MCF 10A (cell line): ENCODE data around the gene BCAS1. TPM values are rescaled to one million over a fixed set of nuclear protein-coding genes. Genes with fewer than 3 reads are reported as not detected.

Experiments
- BruUV-seq: library from RNA; stranded (reverse); fragments of 400-500 nt; replicated peaks from 2 replicates; lab custom pipeline; 2021; lab: Mats Ljungman, UMichigan
- CTCF ChIA-PET: fragments of 300-600 bp; sonication (Branson Sonifier 250); formaldehyde crosslinking; extraction: SDS; loops from one replicate; lab custom pipeline; 2021; ENCODE audit warnings: antibody characterized with exemption, inconsistent platforms; lab: Yijun Ruan, JAX
- POLR2A ChIA-PET: fragments of 300-600, 350-650 bp; sonication (Branson Sonifier 250); formaldehyde crosslinking; extraction: SDS; loops from one replicate; lab custom pipeline; 2020; ENCODE audit warnings: antibody characterized with exemption, inconsistent platforms; lab: Yijun Ruan, JAX
- DNase-seq: peaks from one replicate; pipeline ENCODE4 v3.0.0-alpha.2; 2018; ENCODE audit not compliant: unreplicated experiment
- H3K27ac Mint-ChIP-seq: one replicate; pipeline ENCODE4 v1.8.0; 2022; ENCODE audit warnings: mild to moderate bottlenecking, low read depth, mixed read lengths; ENCODE audit not compliant: unreplicated experiment
- H3K27me3 Mint-ChIP-seq: one replicate; pipeline ENCODE4 v1.8.0; 2022; ENCODE audit warnings: mixed read lengths; ENCODE audit not compliant: insufficient read depth, unreplicated experiment
- H3K36me3 Mint-ChIP-seq: one replicate; pipeline ENCODE4 v1.8.0; 2022; ENCODE audit warnings: mild to moderate bottlenecking, moderate library complexity, mixed read lengths; ENCODE audit not compliant: insufficient read depth, unreplicated experiment
- H3K4me1 Mint-ChIP-seq: one replicate; pipeline ENCODE4 v1.8.0; 2022; ENCODE audit warnings: mixed read lengths; ENCODE audit not compliant: insufficient read depth, unreplicated experiment
- H3K4me3 Mint-ChIP-seq: one replicate; pipeline ENCODE4 v1.8.0; 2022; ENCODE audit warnings: mild to moderate bottlenecking, moderate library complexity, mixed read lengths; ENCODE audit not compliant: unreplicated experiment
- H3K9me3 Mint-ChIP-seq: one replicate; pipeline ENCODE4 v1.8.0; 2022; ENCODE audit warnings: mixed read lengths; ENCODE audit not compliant: unreplicated experiment
- intact Hi-C: fragments of 100-400 bp; cut with micrococcal nuclease; formaldehyde crosslinking; loops from 2 replicates; pipeline ENCODE4 v1.14.1; 2022
- total RNA-seq: library from RNA; stranded (reverse); gene quantifications from 2 replicates; pipeline ENCODE4 v1.2.3, GENCODE V29; 2022
- TF ChIP-seq, protein P1 (sequence below): fragments of 200-600 bp; IDR thresholded peaks from one replicate; pipeline ENCODE4 v1.8.0; 2022; ENCODE audit warnings: antibody characterized with exemption, mild to moderate bottlenecking; ENCODE audit not compliant: unreplicated experiment

The BCAS1 gene
- total RNA-seq, 1 experiment from 2014 or later, result not detected

DNA sequence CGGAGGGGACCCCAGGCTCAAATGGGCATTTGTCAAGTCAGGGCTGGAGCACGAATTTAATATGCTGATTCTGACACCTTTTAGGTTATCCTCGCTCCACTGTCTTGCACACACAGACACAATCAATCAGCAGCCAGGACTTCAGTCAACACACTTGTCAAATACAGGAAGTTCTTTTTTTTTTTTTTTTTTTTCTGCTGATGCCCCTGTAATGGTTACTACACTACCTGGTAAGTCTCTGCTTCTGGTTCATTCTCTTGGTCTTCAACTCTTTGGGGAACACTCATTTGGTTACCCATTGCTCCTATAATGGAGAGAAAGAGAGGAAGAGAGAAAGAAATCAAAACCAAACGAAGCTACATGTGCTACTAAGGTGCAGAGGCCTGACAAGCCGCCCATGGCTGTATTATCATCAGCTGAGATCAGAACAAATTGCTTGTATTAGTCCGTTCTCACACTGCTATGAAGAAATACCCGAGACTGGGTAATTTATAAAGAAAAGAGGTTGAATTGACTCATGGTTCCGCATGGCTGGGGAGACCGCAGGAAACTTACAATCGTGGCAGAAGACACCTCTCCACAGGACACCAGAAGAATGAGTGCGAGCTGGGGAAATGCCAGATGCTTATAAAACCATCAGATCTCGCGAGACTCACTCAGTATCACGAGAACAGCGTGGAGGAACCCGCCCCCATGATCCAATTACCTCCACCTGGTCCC, 11.8 kb downstream of the BCAS1 start:
- ChIA-PET CTCF (interaction anchor here (0.7 to 1.7 kb wide), 3 partner anchors 38 to 476 kb away, joined by 3 to 6 read pairs (median 3); no protein-coding TSS in a partner anchor), POLR2A (interaction anchor here (0.6 to 1.2 kb wide), 3 partner anchors 13 to 143 kb away, joined by 3 to 5 read pairs (median 3); no protein-coding TSS in a partner anchor)
- Mint-ChIP-seq H3K9me3 (no peaks in the 10 kb centered on the region), H3K4me3 (no peak overlapping the region), H3K27ac (no peak overlapping the region), H3K4me1 (peaks cover 15% of the 10 kb centered on the region), H3K36me3 (no peaks in the 10 kb centered on the region), H3K27me3 (no peaks in the 10 kb centered on the region)
- no peak for DNase-seq
- TF ChIP-seq, protein P1, sequence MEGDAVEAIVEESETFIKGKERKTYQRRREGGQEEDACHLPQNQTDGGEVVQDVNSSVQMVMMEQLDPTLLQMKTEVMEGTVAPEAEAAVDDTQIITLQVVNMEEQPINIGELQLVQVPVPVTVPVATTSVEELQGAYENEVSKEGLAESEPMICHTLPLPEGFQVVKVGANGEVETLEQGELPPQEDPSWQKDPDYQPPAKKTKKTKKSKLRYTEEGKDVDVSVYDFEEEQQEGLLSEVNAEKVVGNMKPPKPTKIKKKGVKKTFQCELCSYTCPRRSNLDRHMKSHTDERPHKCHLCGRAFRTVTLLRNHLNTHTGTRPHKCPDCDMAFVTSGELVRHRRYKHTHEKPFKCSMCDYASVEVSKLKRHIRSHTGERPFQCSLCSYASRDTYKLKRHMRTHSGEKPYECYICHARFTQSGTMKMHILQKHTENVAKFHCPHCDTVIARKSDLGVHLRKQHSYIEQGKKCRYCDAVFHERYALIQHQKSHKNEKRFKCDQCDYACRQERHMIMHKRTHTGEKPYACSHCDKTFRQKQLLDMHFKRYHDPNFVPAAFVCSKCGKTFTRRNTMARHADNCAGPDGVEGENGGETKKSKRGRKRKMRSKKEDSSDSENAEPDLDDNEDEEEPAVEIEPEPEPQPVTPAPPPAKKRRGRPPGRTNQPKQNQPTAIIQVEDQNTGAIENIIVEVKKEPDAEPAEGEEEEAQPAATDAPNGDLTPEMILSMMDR, result no peak
- intact Hi-C loops, result no loop called here
- no TSS peak for BruUV-seq

DNA sequence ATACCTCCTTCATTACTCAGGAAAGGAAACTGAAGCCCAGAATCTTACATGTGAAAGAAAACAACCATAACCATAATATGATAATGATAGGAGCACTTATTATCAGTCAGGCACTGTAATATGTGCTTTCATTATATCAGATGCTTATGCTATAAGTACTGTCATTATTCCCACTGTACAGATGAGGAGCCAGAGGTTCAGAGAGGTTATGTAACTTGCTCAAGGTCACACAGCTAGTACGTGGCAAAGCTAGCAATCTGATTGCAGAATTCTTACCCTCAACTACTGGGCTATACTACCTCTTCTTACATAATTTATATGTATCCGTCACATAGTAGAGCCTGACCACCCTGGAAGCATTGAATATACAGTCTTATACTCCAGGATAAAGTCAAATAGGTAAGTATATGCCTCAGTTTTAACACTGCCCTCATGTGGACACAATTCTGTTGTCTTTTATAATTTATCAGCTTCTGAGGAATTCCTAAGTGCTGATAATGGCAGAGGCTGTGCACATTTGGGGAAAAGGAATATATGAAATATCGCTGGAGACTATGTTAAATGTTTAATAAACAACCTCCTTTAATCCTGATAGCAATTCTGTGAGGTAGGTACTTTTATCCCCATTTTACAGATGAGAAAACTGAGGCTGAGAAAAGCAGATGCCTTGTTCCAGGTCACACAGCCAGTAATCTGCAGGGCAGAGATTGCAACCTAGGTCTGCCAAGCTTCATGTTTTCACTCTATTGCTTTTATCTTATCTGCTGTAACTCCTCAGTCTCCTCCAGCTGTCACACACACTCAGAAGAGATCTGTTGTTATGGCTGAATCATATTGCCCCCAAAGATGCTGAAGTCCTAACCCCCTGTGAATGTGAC, 13.4 kb downstream of the BCAS1 start:
- DNase-seq, result no peak
- TF ChIP-seq, protein P1, result no peak
- H3K36me3 Mint-ChIP-seq, result no peaks in the 10 kb centered on the region
- intact Hi-C loops, result no loop called here
- no TSS peak for BruUV-seq
- ChIA-PET POLR2A (interaction anchor here (0.6 kb wide), 2 partner anchors 479 to 1976 kb away, joined by 3 read pairs; no protein-coding TSS in a partner anchor), CTCF (interaction anchor here (0.7 to 1.7 kb wide), 8 partner anchors 11 to 624 kb away, joined by 3 to 10 read pairs (median 4); no protein-coding TSS in a partner anchor)
- no peak overlapping the region for H3K4me3 Mint-ChIP-seq
- peaks cover 10% of the 10 kb centered on the region for H3K4me1 Mint-ChIP-seq
- H3K27me3 Mint-ChIP-seq, result no peaks in the 10 kb centered on the region
- H3K27ac Mint-ChIP-seq, result no peak overlapping the region
- H3K9me3 Mint-ChIP-seq, result no peaks in the 10 kb centered on the region

DNA sequence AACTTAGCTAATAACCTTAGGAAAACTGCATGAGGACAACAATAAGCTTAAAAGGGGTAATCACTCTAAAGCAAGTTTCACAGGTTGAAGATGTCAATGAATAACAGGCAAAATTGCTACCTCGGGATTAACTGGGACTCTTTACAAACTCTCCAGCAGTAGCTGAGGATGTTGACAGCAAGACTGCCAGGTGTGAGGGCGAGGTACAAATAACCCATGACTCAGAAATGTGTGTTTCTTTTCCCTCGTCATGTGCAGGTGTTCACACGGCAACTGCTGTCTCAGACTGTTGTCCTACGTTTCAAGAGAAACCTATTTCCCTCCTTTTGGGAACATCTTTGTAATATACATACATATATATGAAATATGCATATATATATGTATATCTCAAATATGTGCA, 15.9 kb downstream of the BCAS1 start:
- Mint-ChIP-seq H3K27me3 (no peaks in the 10 kb centered on the region), H3K9me3 (peaks cover 7% of the 10 kb centered on the region), H3K36me3 (no peaks in the 10 kb centered on the region), H3K4me1 (no peaks in the 10 kb centered on the region), H3K4me3 (no peak overlapping the region), H3K27ac (no peak overlapping the region)
- CTCF ChIA-PET, result interaction anchor here (0.5 to 1.6 kb wide), 6 partner anchors 8 to 627 kb away, joined by 3 to 6 read pairs (median 3); no protein-coding TSS in a partner anchor
- BruUV-seq, result no TSS peak
- TF ChIP-seq, protein P1, result no peak
- intact Hi-C loops, result no loop called here
- no peak for DNase-seq
- POLR2A ChIA-PET, result interaction anchor here (1.0 to 1.5 kb wide), 2 partner anchors 11 to 21 kb away, joined by 3 to 4 read pairs; no protein-coding TSS in a partner anchor
